GM19193 (cell line): Measurements from ENCODE around the gene BIRC3.

Experiments used
- POLR2A ChIP-seq: IDR thresholded peaks from 4 replicates; pipeline ENCODE4 v1.6.1; 2011; ENCODE audit not compliant: insufficient read depth, insufficient read length; ENCODE audit errors: extremely low read depth

BIRC3 gene

DNA sequence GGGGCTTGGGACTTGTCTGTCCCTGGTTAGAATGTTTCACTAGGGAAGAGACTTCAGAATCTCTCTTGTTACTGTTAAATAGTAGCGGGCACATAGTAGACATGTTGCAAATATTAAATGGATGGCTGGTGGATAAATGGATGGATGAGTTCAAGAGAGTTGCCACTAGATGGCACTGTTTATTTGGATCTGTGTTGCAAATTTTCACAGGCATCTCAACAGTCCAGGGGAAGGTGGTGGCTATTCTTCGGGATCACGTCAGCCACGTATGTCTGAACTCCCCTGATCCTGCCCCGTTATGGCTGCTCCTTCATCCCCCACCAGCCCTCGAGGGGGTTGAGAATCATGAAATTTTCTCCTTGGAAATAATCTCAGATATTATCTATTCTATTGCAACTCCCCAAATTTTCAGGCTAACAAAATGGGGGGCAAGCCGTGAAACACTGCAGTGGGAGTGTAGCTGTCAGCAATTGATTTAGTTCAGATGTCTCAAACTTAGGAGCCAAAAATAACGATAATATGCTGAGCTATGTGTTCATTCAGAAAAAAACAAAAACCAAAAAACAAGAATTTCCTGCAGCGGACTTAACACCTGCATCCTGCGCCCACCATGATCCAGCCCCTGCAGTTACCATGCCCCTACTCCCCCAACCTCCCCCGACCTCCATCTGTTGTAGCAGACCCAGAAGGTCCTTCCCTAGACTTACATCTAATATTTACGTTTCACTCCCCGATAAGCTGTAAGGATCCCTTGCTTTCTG is 29.1 kb upstream of the BIRC3 start:
- TF ChIP-seq POLR2A, result no peak

DNA sequence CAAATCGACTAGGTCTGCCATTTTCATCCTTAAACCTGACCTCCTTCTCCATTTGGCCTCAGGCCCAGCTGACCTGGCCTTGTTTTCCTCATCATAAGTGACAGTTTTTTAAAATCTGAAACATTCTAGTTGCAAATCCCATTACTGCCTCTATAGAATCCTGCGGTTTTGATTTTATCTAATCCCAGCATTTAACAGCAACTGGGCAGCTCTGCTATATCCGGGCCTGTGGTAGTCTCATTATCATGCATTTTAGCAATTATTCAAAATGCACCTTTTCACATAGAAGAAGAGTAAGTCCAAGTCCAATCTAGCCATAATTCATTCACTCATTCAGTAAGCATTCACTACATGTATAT is 28.6 kb upstream of the BIRC3 start:
- TF ChIP-seq POLR2A, result no peak

DNA sequence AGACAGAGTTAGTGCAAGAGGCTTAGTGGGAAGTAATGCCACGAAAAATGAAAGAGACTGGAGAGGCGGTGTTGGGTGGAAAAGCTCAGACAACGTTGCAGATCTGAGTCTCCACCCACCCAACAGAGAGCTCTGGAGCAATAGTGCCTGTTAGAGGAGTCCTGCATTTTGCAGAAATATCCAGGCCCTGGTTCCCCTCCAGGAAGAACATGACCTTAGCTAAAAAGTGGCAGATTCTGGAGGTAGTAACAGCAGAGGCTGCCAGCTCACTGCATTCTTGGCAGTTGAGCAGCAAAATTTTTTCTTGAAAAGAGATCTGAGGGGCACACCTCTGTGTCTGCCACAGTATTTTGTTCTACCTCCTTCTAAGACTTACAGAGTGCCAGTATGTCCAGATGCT is 27.7 kb upstream of the BIRC3 start:
- TF ChIP-seq POLR2A, result no peak

DNA sequence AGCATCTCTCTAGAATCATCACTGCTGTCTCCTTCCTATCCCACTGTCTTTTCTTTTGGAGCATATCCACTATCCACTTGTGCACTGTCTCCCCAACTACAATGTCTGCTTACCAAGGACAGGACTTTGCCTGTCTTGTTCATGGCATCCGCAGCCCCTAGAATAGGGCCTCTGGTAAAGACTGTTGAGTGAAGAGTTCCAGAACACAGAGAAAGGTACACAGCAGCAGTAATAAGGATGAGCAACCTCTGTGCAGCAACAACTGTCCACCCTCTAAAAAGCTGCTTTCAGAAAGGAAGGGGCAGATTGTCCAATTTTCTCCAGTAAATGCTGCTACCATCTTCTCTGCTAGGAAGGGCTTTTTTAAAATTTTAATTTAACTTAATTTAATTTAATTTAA is 25.5 kb upstream of the BIRC3 start:
- TF ChIP-seq POLR2A, result no peak

DNA sequence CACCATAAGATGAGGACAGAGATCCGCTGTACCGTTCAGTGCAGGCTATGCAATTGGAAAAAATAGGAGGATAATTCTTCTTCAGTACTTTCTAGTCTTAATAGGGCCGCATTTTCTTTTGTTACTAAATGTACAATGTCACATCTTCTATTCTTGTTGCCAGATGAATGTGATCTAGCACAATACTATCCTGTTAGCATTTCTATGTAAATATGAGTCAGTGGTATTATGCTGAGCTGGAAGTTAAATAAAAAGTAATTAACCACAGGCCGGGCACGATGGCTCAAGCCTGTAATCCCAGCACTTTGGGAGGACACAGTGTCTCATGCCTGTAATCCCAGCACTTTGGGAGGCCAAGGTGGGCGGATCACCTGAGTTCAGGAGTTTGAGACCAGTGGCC is 24.4 kb upstream of the BIRC3 start:
- TF ChIP-seq POLR2A, result no peak

DNA sequence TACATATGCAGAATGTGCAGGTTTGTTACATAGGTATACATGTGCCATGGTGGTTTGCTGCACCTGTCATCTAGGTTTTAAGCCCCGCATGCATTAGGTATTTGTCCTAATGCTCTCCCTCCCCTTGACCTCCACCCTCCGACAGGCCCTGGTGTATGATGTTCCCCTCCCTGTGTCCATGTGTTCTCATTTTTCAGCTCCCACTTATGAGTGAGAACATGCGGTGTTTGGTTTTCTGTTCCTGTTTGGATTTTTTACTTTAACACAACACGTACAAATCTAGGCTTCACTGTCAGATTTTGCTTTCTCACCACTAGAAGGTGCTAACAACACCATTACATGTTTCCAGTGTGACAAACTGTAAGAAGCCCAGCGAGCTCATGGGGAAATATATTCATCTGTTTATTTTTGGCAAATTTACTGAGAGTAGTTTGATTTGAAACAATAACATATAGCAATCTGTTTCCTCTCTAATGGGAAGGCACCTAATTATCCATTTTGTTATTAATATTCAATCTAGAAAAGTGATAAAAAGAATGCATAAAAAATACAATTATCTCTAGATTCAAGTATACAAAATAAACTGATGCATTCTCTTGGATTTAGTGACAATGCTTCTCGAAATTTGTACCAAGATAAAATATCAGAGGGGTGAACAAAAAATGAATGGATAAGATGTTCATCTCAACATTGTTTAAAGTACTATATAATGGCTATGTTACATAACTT is 23.2 kb upstream of the BIRC3 start:
- TF ChIP-seq POLR2A, result no peak

DNA sequence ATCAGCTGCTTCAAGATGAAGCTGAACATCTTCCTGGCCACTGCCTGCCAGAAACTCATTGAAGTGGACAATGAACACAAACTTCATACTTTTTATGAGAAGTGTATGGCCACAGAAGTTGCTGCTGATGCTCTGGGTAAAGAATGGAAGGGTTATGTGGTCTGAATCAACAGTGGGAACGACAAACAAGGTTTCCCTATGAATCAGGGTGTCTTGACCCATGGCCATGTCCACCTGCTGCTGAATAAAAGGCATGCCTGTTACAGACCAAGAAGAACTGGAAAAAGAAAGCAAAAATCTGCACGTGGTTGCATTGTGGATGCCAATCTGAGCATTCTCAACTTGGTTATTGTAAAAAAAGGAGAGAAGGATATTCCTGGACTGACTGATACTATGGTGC is 22.2 kb upstream of the BIRC3 start:
- no peak for TF ChIP-seq POLR2A

DNA sequence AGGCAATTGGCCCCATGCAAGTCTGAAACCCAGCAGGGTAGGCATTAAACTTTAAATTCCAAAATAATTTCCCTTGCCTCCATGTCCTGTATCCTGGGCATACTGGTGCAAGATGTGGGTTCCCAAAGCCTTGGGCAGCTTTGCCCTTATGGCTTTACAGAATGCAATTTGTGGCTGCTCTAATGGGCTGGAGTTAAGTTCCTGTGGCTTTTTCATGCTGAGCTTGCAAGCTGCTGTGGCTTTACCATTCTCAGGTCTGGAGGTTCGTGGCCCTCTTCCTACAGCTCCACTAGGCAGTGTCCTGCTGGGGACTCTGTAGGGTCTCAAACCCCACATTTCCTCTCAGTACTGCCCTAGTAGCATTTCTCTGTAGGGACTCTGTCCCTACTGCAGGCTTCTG is 15.0 kb upstream of the BIRC3 start:
- TF ChIP-seq POLR2A, result no peak

DNA sequence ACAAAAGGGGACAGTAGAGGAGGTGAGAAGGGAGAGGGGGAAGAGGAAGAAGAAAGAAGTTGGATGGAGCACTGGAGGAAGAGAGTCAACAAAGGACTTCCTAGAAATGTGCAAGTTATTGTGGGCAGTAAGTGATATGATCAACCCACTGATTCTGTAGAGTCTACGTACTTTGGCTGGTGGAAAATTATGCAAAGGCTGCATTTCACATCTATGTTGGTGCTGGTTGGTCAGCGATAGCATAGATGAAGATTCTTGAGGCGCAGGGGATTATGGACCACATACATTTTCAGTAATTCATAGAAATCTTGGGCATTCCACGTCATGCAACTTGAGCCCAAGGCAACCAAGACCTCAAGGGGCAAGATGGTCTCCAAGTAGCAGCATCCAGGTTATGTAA is 12.6 kb upstream of the BIRC3 start:
- no peak for TF ChIP-seq POLR2A

DNA sequence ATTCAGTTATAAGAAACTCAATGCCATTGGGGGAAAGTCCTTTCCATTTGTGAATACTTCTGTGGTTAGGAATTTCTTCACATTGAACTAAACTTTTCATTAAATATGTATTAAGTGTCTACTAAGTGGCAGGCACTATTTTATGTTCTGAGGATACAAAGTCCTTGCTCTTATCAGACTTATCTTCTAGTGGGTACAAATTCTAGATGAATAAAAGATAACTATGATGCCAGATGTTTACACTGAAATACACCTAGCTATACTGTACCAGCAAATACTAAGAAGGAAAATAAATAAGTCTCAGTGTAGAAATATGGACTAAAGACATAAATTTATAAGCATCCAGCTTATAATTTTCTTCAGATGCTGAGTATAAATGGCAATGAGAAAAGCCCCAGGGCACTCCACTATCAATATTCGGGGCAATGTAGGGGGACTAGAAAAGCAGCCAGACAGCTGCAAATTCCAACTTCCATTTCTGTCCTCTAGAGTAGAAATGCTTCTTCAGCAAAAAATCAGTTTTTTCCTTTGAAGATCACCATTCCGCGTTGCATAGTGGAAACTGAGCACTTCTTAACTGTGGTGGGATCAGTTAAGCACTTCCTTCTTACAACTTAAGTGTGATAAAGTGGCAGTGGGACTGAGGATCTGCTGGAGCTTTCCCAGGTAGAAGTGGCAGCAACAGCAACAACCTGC is 11.8 kb upstream of the BIRC3 start:
- no peak for TF ChIP-seq POLR2A

DNA sequence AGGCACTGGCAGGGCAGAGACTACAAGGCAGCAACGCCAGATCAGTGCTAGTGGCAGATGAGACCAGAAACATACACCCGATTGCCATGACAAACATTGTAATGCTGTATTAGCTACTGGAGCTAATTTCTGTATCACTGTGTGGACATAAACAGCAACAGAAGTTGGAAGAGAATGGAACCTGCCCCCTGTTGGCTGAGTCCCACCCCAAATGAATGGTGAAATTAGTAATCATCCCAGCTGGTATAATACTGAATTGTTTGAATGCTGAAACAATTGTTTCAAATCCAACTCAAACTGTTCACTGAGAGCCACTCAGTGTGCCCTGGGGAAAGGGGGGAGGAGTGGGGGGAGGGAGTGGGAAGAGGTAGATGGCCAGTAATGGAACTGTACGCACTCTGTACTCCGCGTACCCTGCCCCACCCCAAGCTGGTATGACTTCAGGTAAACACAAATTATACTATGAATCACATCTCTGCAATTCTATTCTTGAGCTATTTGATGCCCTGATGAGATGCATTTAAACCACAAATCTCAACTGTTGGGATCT is 11.2 kb upstream of the BIRC3 start:
- TF ChIP-seq POLR2A, result no peak

DNA sequence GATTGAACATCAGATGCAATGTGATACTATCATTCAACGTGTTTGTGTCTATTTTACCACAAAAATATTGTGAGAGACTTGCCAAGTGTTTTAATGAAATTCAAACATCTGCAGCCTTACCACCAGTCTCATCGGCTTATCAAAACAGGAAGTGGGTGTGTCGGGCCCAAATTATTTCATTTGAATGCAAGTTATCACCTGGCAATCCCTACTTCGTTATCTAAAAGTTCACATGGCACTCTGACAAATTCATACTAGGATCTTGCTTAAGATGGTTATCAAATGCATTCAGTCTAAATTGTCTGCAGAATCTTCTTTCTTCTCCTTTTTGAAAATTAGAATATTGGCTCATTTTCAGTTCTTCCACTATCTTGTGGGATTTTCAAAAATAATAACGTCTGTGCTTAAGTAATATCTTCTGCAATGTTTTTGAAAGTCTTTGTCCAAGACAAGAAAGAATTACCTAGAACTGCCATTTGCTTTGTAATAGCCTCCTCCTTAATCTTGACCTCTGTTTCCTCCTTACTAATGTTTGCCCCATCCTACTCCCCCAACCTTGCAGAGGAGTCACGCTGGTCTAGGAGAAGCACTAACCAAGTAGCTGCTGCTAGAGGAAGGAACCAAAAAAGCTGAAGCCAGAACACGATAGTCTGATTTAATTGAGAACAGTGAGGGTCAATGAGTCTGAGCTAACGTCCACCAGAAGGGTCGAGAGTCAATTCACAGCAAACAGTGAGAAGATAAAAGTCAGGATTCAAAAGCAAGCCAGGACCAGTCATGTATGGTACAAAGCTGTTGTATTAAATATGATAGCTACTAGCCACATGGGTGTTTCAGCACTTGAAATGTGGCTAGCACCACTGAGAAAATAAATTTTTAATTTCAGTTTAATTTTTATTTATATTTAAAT is 10.2 kb upstream of the BIRC3 start:
- TF ChIP-seq POLR2A, result no peak

DNA sequence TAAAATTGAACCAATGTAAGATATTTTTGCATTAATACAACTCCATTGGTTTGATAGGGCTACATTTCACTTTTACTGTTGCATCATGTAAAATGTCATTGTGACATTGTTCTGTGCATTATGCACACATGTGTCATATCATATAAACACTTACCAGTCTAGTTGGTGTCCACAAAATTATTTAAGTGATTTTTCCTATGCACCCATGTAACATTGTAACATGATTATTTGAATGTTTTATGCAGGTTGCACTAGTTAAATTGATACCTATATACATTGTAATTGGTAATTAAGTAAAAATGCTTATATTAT is 9.6 kb upstream of the BIRC3 start:
- TF ChIP-seq POLR2A, result no peak

DNA sequence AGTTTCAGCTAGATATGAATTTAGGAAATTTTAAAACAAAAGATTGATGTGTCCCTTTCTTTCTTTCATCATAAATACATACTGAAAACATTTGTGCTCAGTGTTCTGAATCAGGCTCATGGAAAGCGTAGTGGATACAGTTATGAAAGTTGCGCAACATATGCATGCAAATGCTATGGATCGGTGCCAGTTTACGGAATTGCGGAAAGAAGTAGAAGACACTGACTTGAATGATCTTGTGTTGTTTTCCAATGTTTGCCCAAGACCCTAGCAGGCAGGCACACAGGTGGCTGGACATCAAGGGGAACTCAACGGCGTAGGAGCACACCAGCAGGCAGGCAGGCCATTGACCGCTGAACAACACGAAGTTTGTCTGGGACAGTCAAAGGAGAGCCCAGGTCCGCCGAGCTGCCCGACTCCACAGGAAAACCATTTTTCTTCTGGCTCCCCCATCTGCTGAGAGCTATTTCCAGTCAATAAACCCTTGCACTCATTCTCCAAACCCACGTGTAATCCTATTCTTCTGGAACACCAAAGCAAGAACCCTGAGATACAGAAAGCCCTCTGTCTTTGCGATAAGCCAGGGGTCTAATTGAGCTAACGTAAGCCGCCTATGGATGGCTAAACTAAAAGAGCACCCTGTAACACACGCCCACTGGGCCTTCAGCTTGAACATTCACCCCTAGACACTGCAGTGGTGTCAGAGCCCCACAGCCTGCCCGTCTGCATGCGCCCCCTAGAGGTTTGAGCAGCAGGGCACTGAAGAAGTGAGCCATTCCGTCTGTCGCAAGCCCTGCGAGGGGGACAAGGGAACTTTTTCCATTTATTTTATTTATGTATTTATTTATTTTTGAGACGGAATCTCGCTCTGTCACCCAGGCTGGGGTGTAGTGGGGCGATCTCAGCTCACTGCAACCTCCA is 7.4 kb upstream of the BIRC3 start:
- no peak for TF ChIP-seq POLR2A
